Middle frontal gyrus (tissue), 1 donor: ENCODE measurements around the gene HM13.
"Not testable (repeated sequence)": the region's sequence is repeated elsewhere in the genome, so short reads cannot be mapped to it uniquely, and the experiment has no call there.

Experiments used
- DNase-seq: peaks from one replicate; pipeline ENCODE4 v3.0.0-alpha.2; 2015; ENCODE audit warnings: low spot score; ENCODE audit errors: extremely low spot score

Gene HM13, protein sequence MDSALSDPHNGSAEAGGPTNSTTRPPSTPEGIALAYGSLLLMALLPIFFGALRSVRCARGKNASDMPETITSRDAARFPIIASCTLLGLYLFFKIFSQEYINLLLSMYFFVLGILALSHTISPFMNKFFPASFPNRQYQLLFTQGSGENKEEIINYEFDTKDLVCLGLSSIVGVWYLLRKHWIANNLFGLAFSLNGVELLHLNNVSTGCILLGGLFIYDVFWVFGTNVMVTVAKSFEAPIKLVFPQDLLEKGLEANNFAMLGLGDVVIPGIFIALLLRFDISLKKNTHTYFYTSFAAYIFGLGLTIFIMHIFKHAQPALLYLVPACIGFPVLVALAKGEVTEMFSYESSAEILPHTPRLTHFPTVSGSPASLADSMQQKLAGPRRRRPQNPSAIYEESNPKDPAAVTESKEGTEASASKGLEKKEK

DNA sequence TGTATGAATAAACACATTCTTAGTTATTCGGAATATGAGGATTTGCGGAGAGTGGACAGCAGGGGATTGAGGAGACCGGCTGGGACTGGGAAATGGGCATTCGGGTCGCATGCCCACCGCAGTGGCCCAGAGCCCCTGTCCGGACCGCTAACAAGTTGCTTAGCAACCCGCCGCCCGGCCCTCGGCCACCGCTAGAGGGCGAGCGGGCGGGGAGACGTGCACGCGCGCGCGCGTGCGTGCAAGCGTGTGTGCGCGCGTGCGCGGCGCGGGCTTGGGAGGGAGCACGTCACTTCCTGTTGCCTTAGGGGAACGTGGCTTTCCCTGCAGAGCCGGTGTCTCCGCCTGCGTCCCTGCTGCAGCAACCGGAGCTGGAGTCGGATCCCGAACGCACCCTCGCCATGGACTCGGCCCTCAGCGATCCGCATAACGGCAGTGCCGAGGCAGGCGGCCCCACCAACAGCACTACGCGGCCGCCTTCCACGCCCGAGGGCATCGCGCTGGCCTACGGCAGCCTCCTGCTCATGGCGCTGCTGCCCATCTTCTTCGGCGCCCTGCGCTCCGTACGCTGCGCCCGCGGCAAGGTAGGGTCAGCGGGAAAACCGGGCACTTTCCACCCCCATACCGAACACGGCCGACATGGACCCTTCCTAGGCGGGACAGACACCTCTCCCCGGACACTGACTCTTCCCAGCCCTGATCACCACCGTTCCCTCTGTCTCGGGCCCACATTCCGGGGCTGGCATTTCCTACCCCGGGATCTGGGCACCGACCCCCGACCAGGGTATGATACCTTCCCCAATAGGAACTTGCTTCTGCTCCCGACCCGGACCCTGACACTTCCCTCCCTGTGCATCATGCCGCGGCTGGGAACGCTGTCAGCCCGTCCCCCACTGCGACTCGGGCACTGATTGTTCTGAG lies at the start of gene HM13:
HM13 (plus strand) TSS at position 289 of the 918 bp plus-strand sequence; CDS start at position 399, 110 bp downstream.
- DNase-seq: peak; percentile 90

DNA sequence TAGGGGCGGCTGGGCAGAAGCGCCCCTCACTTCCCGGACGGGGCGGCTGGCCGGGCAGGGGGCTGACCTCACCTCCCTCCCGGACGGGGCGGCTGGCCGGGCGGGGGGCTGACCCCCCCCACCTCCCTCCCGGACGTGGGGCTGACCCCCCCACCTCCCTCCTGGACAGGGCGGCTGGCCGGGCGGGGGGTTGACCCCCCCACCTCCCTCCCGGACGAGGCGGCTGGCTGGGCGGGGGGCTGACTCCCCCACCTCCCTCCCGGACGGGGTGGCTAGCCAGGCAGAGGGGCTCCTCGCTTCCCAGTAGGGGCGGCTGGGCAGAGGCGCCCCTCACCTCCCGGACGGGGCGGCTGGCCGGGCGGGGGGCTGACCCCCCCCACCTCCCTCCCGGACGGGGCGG lies 43.3 kb upstream of the HM13 start:
- DNase-seq: not testable (repeated sequence)

DNA sequence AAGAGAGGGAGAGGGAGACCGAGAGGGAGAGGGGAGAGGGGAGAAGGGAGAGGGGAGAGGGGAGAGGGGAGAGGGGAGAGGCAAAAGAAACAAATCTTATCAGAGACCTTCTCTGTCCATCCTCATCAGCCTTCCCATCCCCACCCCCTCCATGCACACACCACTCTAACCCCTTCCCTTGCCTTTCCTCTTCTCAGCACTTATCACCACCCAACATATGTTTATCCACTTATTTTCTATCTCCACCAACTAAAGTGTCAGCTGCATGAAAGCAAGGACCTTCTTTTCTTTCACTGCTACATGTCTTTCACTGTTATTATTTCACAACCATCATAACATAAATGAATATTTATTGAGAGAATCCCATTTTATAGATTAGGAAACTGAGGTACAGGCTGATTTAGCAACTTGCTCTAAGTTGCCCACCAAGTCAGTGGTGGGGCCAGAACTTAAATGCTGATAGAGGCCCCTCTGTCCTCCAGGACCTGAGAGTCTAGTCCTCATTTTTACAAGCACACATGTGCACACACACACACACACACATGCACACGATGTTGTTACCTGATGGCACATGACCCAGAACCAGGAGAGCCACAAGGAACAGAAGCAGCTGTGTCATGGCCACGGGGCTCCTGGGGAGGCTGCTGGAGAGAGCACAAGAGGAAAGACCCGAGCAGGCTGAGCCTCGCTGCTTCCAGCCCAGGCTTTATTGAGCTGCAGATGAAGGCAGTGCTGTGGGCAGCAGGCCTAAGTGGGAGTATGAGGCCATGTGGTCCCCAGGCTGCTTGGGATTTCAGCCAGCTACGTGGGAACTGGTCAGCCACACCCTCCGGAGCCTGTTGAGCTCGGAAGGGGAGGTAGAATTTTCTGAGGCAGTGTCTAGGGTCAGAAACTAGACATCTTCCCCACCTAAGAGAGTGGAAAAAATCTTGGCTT lies 41.6 kb upstream of the HM13 start:
- no peak for DNase-seq

DNA sequence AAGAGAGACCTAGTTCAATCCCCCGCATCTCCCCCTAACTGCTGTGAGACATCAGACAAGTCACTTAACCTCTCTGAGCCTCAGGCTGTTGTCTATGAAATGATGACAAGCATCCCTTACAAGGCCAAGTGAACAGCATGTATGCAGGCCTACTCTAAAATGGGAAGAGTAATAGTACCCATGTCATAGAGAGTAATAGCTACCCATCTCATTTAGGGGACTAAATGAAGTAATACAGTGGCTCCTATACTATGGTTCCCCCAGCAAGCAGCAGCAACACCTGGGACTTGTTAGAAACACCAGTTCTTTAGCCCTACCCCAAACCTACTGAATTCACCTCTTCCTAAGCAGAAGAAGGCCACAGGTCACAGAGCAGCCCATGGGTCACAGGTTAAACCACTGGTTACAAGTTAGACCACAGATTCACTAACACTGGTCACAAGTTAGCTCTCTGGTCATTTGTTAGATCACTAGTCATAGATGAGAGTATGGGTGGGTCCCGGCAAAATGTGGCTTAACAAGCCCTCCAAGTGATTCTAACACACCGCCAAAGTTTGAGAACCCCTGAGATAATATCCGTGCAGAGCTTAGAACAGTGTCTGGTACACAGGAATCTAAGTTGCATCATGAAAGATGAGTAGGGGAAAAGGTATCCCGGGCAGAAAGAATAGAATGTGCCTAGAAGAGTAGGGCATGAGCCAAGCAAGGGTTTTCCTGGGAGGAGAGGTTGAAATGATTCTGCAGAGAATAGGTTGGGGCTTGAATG lies 40.7 kb upstream of the HM13 start:
- DNase-seq: no peak

DNA sequence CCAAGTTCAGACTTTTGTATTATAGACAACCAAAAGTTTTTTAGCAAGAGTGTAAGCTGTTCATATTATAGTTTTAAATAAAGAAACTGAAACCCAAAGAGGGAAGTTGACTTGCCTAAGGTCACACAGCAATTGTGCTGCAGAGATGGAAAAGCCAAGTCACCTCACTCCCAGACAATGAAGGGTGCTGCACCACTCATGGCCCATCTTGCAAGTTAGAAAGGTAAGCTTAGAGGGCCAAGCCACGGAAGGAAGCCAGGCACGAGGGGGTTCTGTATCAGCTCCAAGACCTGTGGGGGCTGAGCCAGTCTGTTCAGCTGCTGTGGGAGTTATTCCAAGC lies 40.2 kb upstream of the HM13 start:
- DNase-seq: no peak

DNA sequence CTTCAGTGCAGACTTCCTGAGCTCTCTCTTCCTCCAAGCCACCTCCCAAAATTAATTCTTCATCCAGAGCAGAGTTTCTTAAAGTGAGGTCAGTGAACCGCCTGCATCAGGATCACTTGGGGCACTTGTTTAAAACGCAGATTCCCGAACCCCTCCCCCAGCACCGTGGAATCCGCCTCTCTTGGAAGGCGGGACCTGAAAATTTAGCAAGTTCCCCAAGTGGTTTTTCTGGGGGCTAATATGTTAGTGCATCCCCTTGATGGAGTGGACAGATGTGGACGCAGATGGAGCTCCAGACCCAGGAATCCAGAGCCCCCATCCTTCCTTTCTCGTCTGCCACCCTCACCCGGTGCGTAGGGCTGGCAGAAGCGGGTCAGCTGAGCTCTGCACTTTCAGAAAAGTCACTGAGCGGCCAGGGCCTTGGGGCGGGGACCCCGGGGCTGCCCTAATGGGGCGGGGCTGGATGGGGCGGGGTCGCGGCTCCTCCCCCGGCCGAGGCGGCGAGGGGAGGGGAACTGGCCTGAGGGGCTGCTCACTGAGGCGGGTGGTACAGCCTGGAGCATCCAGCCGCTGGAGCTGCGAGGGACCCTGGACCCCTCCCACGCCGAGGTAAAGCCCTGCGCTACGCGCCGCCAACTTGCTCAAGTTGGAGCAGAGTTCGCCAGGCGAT lies 39.3 kb upstream of the HM13 start, which contains the start of the genes DEFB124 and REM1:
DEFB124 (minus strand) TSS at position 370 of the 670 bp plus-strand sequence. CDS start 2,114 bp downstream, outside the sequence.
REM1 (plus strand) TSS at position 531 of the 670 bp plus-strand sequence. CDS start 1,158 bp downstream, outside the sequence.
- no peak for DNase-seq

DNA sequence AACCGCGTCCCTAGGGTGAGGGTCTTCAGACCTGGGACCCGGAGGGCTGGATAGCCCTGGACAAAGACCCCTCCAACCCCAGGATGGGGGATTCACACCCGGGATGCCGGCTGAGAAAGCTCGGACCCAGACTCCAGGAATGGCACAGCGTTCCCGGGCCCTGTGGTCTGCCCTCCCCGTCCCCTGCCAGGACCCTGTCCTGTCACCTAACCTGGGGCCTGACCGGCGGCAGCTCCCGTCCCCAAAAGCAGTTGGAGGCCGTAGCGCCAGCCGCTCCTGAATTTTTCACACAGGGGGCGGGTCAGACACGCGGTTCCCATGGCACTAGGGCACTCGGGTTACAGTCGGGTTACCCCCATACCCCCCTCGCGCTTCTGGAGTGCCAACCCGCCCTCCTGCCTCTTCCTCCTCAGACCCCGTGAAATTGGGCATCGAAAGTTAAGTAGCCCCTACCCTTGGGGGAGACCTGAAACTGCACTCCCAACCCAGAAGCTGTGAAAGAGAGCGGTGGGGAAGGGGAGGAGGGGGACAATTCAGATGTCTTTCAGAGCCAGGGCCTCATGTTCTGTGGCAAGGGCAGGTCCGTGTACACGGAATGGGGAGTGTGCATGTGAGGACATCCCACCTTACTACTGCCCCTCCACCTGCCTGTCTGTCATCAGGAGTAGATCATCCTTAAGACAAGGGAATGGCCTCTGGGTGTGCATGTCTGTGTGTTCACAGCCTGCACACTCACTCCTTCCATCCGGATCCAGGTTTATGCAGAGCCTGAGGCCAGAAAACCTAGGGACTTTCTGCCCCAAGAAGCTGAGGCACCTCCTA lies 38.6 kb upstream of the HM13 start:
- DNase-seq: no peak

DNA sequence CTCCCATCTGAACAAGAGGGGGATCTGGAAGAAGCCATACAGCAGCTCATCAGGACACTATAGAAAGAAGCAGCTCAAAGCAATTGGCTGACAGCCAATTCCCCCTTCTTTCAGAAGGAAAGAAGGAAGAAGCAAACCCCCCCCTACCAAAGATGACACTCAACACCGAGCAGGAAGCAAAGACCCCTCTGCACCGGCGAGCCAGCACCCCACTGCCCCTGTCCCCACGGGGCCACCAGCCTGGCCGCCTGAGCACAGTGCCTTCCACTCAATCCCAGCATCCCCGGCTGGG lies 38.0 kb upstream of the HM13 start:
- DNase-seq: no peak

DNA sequence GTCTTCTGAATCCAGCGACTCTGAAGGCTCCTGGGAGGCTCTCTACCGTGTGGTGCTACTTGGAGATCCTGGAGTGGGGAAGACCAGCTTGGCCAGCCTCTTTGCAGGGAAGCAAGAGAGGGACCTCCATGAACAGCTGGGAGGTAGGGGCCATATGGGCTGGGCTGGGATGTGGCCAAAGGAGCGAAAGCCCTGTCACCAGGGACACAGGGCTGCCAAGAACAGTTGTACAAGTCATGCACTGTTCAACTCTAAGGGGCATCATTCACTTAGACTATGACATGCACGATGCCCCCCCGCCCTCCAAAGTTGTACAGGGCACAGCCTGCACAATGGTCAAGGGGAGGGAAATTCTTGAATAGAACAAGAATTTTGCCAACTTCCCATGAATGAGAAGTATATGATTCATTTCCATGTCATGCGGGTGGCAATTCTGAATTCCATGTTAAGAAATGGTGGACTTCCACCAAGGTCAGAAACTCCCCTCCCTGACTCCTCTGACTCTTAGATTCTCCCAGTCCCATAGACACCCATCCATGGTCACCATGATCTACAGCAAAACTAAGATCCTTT lies 37.5 kb upstream of the HM13 start:
- no peak for DNase-seq

DNA sequence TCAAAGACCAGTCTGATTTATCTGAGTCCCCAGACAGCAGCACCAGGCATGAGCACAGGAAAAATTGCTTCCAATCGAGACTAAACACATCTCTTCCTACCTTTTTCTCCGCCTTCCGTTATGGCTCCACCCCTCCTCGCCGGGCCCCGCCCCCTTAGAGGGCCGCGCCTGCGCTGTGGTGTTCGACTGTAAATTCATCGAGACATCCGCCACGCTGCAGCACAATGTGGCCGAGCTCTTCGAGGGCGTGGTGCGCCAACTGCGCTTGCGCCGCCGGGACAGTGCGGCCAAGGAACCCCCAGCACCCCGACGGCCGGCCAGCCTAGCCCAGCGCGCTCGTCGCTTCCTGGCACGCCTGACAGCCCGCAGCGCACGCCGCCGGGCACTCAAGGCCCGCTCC lies 30.2 kb upstream of the HM13 start:
- DNase-seq: no peak

DNA sequence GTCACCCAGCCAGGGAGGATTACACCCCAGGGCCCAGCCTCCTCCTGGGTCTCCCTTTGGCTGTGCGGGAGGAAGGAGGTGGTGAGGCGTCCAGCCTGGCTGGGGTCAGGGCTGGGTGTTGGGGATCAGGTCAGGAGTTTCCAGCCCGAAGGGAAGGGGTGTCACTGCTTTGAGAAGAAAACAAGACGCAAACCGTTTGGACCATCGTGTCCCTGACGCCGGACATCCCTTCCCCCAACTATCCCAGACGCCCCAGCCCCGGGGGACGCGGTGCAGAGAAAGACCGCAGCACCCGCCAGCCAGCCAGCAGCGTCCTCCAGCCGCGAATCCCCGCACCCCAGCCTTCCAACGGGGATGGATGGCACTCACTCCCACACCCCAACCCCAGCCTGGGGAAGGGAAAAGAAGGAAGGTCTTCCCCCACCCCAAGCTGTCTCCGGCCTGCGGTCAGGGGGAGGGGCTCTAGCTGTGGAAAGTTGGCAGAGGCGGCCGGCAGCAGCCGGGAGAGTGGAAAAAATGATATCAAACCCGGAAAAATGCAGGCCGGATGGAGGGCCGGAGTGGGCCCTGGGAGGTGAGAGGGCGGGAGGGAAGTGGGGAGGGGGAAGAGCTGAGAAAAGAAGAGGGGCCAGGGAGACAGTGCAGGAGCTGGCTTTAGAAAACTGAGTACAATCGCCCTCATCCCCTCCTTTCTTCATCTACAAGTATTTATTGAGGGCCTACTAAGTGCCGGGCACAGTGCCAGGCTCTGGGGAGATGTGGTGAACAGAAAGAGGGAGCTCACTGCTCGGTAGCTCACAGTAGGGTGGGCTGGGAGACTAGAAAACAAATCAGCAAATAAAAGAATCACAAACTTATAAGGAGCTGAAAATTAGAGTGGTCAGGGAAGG lies 28.5 kb upstream of the HM13 start:
- no peak for DNase-seq

DNA sequence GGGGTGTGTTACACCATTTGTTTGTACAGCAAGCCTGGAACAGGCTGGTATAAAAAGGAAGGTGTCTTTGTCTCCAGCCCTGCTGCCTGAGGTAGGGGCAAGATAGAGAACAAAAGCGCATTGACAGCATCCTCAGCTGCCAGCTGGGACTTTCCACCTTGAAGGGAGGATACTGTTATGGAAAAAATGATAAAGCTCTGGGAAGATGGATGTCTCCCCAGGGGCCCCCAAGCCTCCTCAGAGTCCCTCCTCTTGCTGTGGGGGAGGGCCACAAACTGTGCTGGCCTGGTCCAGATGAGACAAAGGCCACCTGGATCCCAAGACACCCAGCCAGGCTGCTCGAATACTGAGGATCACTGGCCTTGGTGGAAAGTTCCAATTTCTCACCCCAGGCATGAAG lies 26.1 kb upstream of the HM13 start:
- no peak for DNase-seq

DNA sequence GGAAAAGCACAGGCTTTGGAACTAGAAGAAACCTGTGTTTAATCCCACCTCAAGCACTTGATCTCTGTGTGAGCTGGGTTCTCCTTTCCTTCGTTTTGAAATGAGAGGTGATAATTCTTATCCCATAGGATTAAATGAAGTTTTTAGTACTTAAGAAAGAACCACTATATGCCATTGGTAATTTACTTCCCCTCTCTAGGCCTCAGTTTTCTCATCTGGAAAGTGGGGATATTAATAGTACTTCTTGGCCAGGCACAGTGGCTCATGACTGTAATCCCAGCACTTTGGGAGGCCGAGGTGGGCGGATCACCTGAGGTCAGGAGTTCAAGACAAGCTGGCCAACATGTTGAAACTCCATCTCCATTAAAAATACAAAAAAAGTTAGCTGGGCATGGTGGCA lies 25.1 kb upstream of the HM13 start:
- no peak for DNase-seq

DNA sequence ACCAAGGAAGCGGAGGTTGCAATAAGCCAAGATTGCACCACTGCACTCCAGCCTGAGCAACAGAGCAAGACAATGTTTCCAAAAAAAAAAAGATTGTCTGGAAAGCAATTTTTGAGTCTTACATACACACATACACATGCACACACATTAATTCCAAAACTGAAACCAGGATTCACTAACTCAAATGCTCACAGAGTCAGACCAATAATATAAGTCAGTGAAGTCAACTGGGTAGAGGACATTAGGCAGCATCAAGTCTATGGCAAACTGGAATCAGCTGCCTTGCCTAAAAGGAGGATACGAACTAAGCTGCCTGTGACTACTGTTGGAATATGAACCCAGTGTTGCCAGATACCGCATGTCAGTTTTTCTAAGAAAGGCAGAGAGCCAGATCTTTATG lies 23.5 kb upstream of the HM13 start:
- DNase-seq: no peak

DNA sequence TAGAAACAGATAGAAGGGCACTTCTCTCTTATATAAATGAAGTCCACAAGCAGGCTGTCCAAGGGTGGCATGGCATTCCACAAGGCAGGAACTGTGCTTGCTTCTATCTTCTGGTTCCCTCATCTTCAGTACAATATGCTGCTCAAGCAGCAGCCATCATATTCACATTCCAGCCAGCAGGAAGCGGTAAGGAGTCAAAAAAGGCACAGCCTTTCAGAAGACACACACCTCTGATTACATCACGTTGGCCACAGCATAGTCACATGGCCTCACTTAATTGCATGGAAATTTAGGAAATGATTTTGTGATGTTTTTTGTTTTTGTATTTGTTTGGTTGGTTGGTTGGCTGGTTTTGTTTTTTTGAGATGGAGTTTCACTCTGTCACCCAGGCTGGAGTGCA lies 20.1 kb upstream of the HM13 start:
- DNase-seq: no peak

DNA sequence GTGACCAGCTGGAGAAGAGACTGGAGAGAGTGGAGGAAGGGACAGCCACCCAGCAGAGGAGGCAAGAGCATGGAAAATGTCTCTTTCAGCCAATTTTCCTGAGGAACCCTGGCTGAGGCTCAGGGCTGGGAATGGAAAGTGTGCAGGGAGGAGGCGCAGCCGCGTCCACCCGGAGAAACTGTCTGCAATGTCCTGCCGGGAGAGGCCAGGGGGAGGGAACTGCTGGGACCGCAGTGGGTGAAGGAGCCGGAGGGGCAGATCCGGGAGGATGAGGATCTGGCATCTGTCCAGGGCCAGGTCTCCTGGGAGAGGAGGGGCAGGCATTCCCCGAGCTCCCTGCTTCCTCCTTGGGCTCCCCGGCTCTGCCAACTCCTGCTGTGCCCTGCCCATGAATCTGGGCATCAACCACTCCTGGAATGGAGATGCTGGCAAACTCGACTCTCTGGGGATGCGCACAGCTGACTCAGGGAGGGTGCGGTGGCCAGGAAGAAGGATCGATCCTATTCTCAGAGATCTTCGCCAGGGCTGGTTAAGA lies 17.4 kb upstream of the HM13 start:
- no peak for DNase-seq

DNA sequence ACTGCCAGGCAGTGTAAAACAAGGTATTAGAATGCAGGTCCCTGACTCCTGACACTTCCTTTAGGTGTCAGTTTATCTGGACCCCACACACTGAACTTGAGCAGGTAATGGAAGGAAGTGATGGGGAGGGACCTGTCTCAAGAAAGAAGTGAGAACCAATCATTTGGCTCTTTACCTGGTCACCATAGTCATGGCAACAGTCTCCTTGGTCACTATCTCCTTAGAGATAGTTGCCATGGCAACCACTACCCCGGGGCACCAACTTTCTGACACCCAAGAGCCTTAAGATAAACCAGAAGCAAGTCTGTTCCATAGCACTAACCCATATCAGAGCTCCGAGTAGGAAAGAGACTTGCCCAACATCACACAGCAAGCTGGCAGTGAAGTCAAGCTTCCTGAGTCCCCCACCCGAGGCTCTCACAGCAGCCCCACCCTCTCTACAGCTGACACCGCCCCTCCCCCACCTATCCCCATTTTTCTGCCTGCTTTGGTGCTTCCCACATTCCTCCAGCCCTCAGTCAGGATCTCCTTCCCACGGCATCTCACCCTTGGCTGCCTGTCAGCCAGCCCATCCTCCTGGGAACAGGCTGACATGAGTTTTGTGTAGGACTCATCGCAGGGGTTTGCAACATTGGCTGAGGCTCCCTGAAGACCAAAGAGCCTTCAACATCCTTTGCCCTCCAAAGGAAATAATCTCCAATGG lies 16.3 kb upstream of the HM13 start:
- DNase-seq: no peak
